OCI-LY1 (cell line): ENCODE results near the gene ST8SIA2.

ENCODE experiments used
- H2AFZ ChIP-seq: fragments of 200-600 bp; sonication (generic), shearing (Covaris generic); 2 replicates; pipeline ENCODE4 v1.6.0; 2014; ENCODE audit warnings: antibody characterized with exemption, mild to moderate bottlenecking, low read length
- H3F3A ChIP-seq: fragments of 200-600 bp; sonication (generic), shearing (Covaris generic); 2 replicates; pipeline ENCODE4 v1.6.0; 2014; ENCODE audit warnings: mild to moderate bottlenecking, antibody characterized with exemption, low read length, moderate library complexity; ENCODE audit not compliant: insufficient read depth
- H3K27ac ChIP-seq: fragments of 200-600 bp; sonication (generic); 2 replicates; pipeline ENCODE4 v1.5.1; 2014; ENCODE audit warnings: low read length, mixed run types, mild to moderate bottlenecking, low read depth; ENCODE audit not compliant: poor library complexity, severe bottlenecking
- H3K27me3 ChIP-seq: fragments of 200-600 bp; sonication (generic); 2 replicates; pipeline ENCODE4 v1.6.0; 2014; ENCODE audit warnings: antibody characterized with exemption, mild to moderate bottlenecking, low read length, moderate library complexity; ENCODE audit not compliant: insufficient read depth
- H3K36me3 ChIP-seq: fragments of 200-600 bp; sonication (generic); 2 replicates; pipeline ENCODE4 v1.6.1; 2014; ENCODE audit warnings: mild to moderate bottlenecking, antibody characterized with exemption, low read length, moderate library complexity, mixed read lengths; ENCODE audit not compliant: insufficient read depth
- H3K4me1 ChIP-seq: fragments of 200-600 bp; sonication (generic); 2 replicates; pipeline ENCODE4 v1.5.1; 2014; ENCODE audit warnings: mild to moderate bottlenecking, low read length, moderate library complexity; ENCODE audit not compliant: insufficient read depth, severe bottlenecking
- H3K4me2 ChIP-seq: fragments of 200-600 bp; sonication (generic), shearing (Covaris generic); 2 replicates; pipeline ENCODE4 v1.6.1; 2014; ENCODE audit warnings: low read length
- H3K4me3 ChIP-seq: fragments of 200-600 bp; sonication (generic); 2 replicates; pipeline ENCODE4 v1.5.1; 2014; ENCODE audit warnings: low read length, low read depth, mild to moderate bottlenecking, mixed read lengths; ENCODE audit not compliant: poor library complexity, severe bottlenecking
- H3K79me2 ChIP-seq: fragments of 200-600 bp; shearing (Covaris generic); 2 replicates; pipeline ENCODE4 v1.6.1; 2016; ENCODE audit warnings: mixed run types, low read length, mixed read lengths; ENCODE audit not compliant: insufficient read depth
- H3K9ac ChIP-seq: fragments of 200-600 bp; sonication (generic), shearing (Covaris generic); 2 replicates; pipeline ENCODE4 v1.6.1; 2014; ENCODE audit warnings: mild to moderate bottlenecking, low read length, mixed read lengths
- H3K9me2 ChIP-seq: fragments of 200-600 bp; sonication (generic), shearing (Covaris generic); 2 replicates; pipeline ENCODE4 v1.6.1; 2014; ENCODE audit warnings: low read depth, mild to moderate bottlenecking, low read length, mixed read lengths
- H3K9me3 ChIP-seq: fragments of 200-600 bp; shearing (Covaris generic); 2 replicates; pipeline ENCODE4 v1.6.1; 2014; ENCODE audit warnings: low read length, mixed read lengths
- H4K20me1 ChIP-seq: fragments of 200-600 bp; sonication (generic), shearing (Covaris generic); 2 replicates; pipeline ENCODE4 v1.6.0; 2016; ENCODE audit warnings: mild to moderate bottlenecking, low read length; ENCODE audit not compliant: insufficient read depth
- EZH2 ChIP-seq: fragments of 200-600 bp; sonication (generic), shearing (Covaris generic); IDR thresholded peaks from 2 replicates; pipeline ENCODE4 v1.8.0; 2017; ENCODE audit warnings: borderline replicate concordance, mixed run types, mild to moderate bottlenecking, antibody characterized with exemption, low read length, moderate library complexity, mixed read lengths
- TF ChIP-seq, protein P1 (sequence below): fragments of 200-600 bp; sonication (generic), shearing (Covaris generic); IDR thresholded peaks from 2 replicates; pipeline ENCODE4 v1.5.1; 2017; ENCODE audit warnings: mild to moderate bottlenecking, antibody characterized with exemption, low read length, moderate library complexity, mixed read lengths

The ST8SIA2 gene

DNA sequence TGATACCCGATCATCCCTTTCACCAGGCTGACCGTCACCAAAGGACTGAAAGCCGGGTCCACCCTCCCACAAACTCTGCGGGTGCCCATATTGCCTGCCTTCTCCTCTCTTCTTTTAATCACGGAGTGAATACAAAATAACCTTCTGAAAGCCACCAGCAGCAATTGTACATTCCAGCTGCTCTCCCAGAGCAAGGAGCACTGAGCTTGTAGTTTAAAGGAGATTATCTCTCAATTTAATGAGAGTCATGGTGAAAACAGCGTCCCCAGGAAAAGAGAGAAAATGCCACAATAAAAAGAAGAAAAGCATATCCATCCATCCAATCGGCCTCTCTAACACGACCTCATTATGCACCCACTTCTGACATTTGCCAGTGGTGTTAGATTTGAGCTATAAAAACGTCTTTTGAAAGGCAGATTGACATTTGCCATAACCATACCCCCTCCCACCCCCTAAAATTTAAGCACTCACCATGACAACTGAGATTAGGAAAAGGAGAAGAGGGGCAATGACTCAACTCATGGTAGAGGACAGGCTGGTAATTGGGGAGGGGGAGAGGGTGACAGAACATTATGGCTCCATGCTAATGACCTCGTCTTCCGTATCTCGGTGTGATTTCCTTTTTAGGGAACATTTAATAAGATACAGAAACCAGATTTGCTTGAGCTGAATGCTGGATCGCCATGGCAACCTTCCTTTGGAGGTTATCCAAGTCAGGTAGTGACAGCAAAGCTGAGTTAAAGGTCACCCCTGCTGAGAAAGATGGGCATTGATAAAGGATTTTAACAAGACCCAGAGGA lies 106.2 kb downstream of the ST8SIA2 start:
- Histone ChIP-seq H3K27ac (no peak overlapping the region), H3K36me3 (no peaks in the 10 kb centered on the region), H3K9ac (no peak overlapping the region), H3K9me2 (no peaks in the 10 kb centered on the region), H3K79me2 (no peaks in the 10 kb centered on the region), H3K4me3 (no peak overlapping the region), H3K27me3 (peaks cover 6% of the 10 kb centered on the region; the same call in 1 of the 2 replicates), H3K9me3 (no peaks in the 10 kb centered on the region), H4K20me1 (no peaks in the 10 kb centered on the region), H2AFZ (no peak overlapping the region), H3K4me2 (no peak overlapping the region), H3K4me1 (no peaks in the 10 kb centered on the region), H3F3A (no peaks in the 10 kb centered on the region)
- TF ChIP-seq, protein P1, sequence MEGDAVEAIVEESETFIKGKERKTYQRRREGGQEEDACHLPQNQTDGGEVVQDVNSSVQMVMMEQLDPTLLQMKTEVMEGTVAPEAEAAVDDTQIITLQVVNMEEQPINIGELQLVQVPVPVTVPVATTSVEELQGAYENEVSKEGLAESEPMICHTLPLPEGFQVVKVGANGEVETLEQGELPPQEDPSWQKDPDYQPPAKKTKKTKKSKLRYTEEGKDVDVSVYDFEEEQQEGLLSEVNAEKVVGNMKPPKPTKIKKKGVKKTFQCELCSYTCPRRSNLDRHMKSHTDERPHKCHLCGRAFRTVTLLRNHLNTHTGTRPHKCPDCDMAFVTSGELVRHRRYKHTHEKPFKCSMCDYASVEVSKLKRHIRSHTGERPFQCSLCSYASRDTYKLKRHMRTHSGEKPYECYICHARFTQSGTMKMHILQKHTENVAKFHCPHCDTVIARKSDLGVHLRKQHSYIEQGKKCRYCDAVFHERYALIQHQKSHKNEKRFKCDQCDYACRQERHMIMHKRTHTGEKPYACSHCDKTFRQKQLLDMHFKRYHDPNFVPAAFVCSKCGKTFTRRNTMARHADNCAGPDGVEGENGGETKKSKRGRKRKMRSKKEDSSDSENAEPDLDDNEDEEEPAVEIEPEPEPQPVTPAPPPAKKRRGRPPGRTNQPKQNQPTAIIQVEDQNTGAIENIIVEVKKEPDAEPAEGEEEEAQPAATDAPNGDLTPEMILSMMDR: no peak
- no peak for TF ChIP-seq EZH2

DNA sequence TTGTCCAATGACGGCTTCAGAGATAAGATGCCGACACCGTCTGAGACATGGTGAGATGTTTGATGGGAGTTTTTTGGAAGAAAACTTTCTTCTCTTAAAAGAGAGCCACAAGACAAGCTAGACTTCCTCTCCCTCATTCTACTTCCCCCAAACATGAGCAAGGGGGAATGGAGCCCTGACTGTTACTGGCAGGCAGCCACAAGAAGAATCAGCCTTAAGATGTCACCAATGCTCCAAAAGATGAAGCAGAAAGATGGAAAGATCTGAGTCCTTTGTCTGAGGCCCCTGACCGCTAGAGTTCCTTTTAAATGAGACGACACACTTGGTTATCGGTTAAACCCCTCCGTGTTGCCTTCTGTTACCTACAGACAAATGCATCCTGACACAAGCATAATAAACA lies 108.7 kb downstream of the ST8SIA2 start:
- Histone ChIP-seq H3K4me2 (no peak overlapping the region), H2AFZ (no peak overlapping the region), H3F3A (no peaks in the 10 kb centered on the region), H3K4me1 (no peaks in the 10 kb centered on the region), H3K9me3 (no peaks in the 10 kb centered on the region), H3K4me3 (no peak overlapping the region), H3K79me2 (no peaks in the 10 kb centered on the region), H3K27me3 (peaks cover 6% of the 10 kb centered on the region; the same call in 1 of the 2 replicates), H4K20me1 (no peaks in the 10 kb centered on the region), H3K9me2 (no peaks in the 10 kb centered on the region), H3K27ac (no peak overlapping the region), H3K36me3 (no peaks in the 10 kb centered on the region), H3K9ac (no peak overlapping the region)
- TF ChIP-seq, protein P1: no peak
- no peak for TF ChIP-seq EZH2

DNA sequence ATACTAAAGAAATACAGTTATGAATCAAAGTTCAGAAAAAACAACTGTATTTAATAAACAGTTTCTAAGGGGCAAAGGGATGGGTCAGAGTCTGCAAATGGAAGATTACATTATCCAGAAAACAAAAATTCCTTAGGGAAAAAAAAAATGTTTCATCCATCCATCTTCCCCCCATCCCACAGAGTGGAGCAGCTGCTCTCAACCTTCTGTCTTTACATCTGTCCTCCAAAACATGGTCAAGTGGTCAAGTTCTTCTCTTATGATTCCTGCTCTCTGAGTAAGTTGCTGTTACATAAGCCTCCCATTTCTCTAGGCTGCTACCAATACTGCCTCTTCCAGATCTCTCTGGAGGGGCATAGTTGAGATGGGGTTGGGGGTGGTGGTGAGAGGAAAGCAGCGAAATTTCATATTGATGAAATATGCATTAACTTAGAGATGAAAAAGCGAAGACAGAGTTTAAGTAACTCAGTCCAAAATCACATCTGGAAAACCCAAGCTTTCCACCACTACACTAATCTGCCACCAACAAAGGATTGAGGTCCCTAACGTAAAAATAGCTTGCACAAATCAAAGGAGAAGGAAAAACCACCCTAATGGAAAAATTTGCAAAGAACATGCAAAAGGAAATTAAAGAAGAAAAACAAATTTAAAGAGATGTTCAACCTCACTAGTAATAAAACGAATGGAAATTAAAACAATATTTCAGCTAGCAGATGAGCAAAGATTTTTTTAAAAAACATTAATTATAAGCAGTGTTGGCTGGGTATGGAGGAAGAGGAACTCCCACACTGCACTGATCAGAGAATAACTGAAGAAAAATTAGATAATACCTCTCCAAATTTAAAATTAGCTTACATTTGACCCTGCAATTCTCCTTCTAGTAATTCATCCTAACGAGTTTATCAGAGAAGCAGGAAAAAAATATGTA lies 109.5 kb downstream of the ST8SIA2 start:
- H3K4me3 ChIP-seq: no peak overlapping the region

More for the DNA sequence above, 109.5 kb downstream of the ST8SIA2 start:
- Histone ChIP-seq H3K79me2 (no peaks in the 10 kb centered on the region), H3K27ac (no peak overlapping the region), H3K27me3 (peaks cover 6% of the 10 kb centered on the region; the same call in 1 of the 2 replicates), H4K20me1 (no peaks in the 10 kb centered on the region), H2AFZ (no peak overlapping the region), H3K9ac (no peak overlapping the region), H3K4me1 (no peaks in the 10 kb centered on the region), H3K4me2 (no peak overlapping the region), H3K36me3 (no peaks in the 10 kb centered on the region), H3K9me2 (no peaks in the 10 kb centered on the region), H3K9me3 (no peaks in the 10 kb centered on the region), H3F3A (no peaks in the 10 kb centered on the region)
- TF ChIP-seq EZH2: no peak
- TF ChIP-seq, protein P1: no peak
